ENCODE measurements around the gene SIL1. TPM values are rescaled to one million over a fixed set of nuclear protein-coding genes. Genes with fewer than 3 reads are reported as not detected.
"Not testable (repeated sequence)": the region's sequence is repeated elsewhere in the genome, so short reads cannot be mapped to it uniquely, and the experiment has no call there.

Gene SIL1
- total RNA-seq, 2 donors from 2014 or later = 69.9 to 75.6 TPM

DNA sequence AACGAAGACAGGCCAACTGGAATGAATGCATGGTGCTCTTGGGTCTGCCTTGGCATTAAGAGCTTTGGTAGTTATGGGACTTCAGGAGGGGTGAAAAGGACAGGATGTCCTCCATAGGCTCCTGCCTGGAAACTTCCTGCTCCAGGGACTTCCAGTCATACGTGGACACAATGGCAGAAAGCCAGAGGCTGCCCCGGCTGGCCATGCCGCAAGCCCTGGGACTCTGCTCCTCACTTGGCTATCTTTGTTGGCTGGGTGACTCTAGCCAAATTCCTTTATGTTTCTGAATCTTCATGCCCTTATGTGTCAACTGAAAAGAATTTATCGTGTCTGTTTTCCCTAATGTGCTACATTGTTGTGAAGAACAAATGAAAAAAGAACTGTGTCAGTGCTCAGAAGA, 136.9 kb downstream of the SIL1 start:
- 36% methylated on average over 5 of the region's 5 CpGs for WGBS
- Histone ChIP-seq H3K27ac (no peak overlapping the region), H3K4me3 (no peak overlapping the region), H3K9me3 (no peaks in the 10 kb centered on the region), H3K4me1 (replicated peaks) (peaks cover 3% of the 10 kb centered on the region), H3K36me3 (no peaks in the 10 kb centered on the region), H3K27me3 (replicated peaks; ENCODE audit: insufficient read depth) (no peaks in the 10 kb centered on the region)
- peak; percentile 18 for DNase-seq (ENCODE audit: low spot score)
- intact Hi-C loops (cut with DNase I) = no loop called here
- TF ChIP-seq POLR2A (IDR thresholded peaks at IDR 0.05) = no peak
- TF ChIP-seq, protein P1, sequence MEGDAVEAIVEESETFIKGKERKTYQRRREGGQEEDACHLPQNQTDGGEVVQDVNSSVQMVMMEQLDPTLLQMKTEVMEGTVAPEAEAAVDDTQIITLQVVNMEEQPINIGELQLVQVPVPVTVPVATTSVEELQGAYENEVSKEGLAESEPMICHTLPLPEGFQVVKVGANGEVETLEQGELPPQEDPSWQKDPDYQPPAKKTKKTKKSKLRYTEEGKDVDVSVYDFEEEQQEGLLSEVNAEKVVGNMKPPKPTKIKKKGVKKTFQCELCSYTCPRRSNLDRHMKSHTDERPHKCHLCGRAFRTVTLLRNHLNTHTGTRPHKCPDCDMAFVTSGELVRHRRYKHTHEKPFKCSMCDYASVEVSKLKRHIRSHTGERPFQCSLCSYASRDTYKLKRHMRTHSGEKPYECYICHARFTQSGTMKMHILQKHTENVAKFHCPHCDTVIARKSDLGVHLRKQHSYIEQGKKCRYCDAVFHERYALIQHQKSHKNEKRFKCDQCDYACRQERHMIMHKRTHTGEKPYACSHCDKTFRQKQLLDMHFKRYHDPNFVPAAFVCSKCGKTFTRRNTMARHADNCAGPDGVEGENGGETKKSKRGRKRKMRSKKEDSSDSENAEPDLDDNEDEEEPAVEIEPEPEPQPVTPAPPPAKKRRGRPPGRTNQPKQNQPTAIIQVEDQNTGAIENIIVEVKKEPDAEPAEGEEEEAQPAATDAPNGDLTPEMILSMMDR (IDR thresholded peaks at IDR 0.05) = no peak

DNA sequence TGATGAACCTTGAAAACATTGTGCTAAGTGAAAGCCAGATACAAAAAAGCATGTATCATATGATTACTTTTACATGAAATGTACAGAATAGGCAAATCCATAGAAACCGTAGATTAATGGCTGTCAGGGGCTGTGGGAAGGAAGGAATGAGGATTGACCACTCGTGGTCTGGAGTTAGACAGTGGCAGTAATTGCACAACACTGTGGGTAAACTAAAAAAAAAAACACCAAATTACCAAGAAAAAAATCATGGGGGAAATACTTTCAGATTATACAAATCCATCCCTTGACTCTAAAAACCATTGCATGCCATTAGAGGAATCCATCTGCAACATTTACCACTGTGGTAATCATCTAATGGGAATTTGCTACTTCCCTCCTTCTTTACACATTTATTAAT, 140.0 kb downstream of the SIL1 start:
- H3K27me3 ChIP-seq (replicated peaks; ENCODE audit: insufficient read depth) = no peaks in the 10 kb centered on the region
- WGBS = 93% methylated on average over 2 of the region's 2 CpGs
- H3K36me3 ChIP-seq = no peaks in the 10 kb centered on the region
- intact Hi-C loops (cut with DNase I) = no loop called here
- H3K9me3 ChIP-seq = no peaks in the 10 kb centered on the region
- H3K4me3 ChIP-seq = no peak overlapping the region
- TF ChIP-seq POLR2AphosphoS5 (IDR thresholded peaks at IDR 0.05) (no peak), POLR2A (IDR thresholded peaks at IDR 0.05) (no peak)
- TF ChIP-seq, protein P1 (IDR thresholded peaks at IDR 0.05) = no peak
- no peak for DNase-seq (ENCODE audit: low spot score)
- no peaks in the 10 kb centered on the region for H3K4me1 ChIP-seq (replicated peaks)
- no peak overlapping the region for H3K27ac ChIP-seq

DNA sequence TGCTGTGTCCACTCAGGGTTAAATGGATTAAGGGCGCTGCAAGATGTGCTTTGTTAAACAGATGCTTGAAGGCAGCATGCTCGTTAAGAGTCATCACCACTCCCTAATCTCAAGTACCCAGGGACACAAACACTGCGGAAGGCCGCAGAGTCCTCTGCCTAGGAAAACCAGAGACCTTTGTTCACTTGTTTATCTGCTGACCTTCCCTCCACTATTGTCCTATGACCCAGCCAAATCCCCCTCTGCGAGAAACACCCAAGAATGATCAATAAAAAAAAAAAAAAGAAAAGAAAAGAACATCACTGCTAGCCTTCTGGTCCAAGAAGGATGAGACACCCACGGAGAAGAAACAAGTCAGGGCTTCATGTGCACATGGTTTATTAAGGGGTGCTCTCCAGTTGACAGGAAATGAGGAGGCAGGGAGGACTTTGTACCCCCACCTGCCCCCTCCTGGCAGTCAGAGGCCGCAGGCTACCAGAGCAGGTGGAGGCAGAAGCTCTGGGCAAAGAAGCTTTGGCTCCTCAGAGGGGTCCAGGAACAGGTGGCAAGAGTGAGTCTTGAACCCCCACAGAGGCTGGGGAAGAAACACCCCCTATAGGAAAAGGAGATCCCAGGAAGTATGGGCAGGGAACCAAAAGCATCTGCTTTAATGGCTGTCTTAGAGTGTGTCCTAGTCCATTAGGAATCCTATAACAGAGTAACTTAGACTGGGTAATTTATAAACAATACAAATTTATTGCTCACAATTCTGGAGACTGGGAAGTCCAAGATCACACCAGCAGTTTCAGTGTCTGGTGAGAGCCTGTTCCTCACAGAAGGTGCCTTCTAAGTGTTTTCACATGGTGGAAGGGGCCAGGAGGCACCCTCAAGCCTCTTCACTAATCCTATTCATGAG, 140.9 kb downstream of the SIL1 start:
- H3K4me3 ChIP-seq; H3K9me3 ChIP-seq; intact Hi-C loops (cut with DNase I); H3K27me3 ChIP-seq (replicated peaks; ENCODE audit: insufficient read depth); H3K27ac ChIP-seq; H3K36me3 ChIP-seq; H3K4me1 ChIP-seq (replicated peaks); DNase-seq (ENCODE audit: low spot score): not testable (repeated sequence)
- 87% methylated on average over 7 of the region's 7 CpGs for WGBS

DNA sequence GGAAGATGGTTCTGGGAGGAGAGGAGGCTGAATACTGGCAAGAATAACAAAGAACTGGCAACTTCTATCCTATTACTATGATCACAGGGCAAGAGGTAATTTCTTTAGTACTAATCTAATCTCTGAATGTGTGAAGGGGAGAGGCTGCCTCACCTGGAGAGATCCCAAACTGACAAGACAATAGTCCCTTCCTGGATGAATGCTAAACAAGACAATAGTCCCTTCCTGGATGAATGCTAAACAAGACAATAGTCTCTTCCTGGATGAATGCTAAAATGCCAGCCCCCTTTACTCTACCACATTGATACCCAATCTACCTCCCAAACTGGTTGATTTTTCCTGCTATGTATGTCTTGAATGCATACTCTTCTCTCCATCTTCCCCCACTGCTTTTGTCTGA, 145.2 kb downstream of the SIL1 start:
- no peak overlapping the region for H3K27ac ChIP-seq
- intact Hi-C loops (cut with DNase I) = no loop called here
- no peaks in the 10 kb centered on the region for H3K27me3 ChIP-seq (replicated peaks; ENCODE audit: insufficient read depth)
- TF ChIP-seq, protein P1 (IDR thresholded peaks at IDR 0.05) = no peak
- TF ChIP-seq POLR2AphosphoS5 (IDR thresholded peaks at IDR 0.05) (no peak), POLR2A (IDR thresholded peaks at IDR 0.05) (no peak)
- DNase-seq (ENCODE audit: low spot score) = no peak
- H3K4me1 ChIP-seq (replicated peaks) = no peaks in the 10 kb centered on the region
- no peak overlapping the region for H3K4me3 ChIP-seq
- H3K36me3 ChIP-seq = no peaks in the 10 kb centered on the region
- H3K9me3 ChIP-seq = no peaks in the 10 kb centered on the region

DNA sequence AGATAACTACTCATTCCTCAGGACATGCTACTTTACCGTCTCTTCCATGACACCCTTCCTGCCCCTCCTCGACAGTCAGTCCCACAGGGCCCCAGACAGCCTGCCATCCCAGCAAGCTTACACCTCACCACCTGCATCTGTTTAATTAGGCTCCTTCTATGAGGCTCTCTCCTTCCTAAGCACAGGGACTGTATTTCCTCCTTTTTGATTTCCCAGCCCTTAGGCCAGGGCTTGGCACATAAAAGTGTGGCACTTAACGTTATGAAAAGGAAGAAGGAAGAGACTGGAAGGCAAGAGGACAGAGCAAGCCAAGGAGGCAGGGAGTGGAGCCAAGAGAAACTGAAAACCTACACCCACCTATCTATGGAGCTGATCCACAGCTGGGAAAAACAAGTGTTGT, 146.8 kb downstream of the SIL1 start:
- Histone ChIP-seq H3K27me3 (replicated peaks; ENCODE audit: insufficient read depth) (no peaks in the 10 kb centered on the region), H3K4me3 (no peak overlapping the region), H3K36me3 (no peaks in the 10 kb centered on the region), H3K27ac (no peak overlapping the region), H3K9me3 (no peaks in the 10 kb centered on the region), H3K4me1 (replicated peaks) (no peaks in the 10 kb centered on the region)
- DNase-seq (ENCODE audit: low spot score) = no peak
- intact Hi-C loops (cut with DNase I) = no loop called here
- WGBS = 37% methylated on average over 3 of the region's 3 CpGs
- TF ChIP-seq POLR2A (IDR thresholded peaks at IDR 0.05) (no peak), POLR2AphosphoS5 (IDR thresholded peaks at IDR 0.05) (no peak)
- TF ChIP-seq, protein P1 (IDR thresholded peaks at IDR 0.05) = no peak
